Skeletal muscle satellite cell (primary cell): ENCODE data around the gene ZNF536.

Experiments used
- H3K27me3 ChIP-seq: 2 replicates; pipeline ENCODE4 v1.7.0; 2013; ENCODE audit warnings: low read length; ENCODE audit not compliant: control insufficient read depth, insufficient read depth
- H3K36me3 ChIP-seq: 2 replicates; pipeline ENCODE4 v1.7.0; 2013; ENCODE audit warnings: mild to moderate bottlenecking, control low read depth, low read length; ENCODE audit not compliant: insufficient read depth
- H3K4me1 ChIP-seq: 2 replicates; pipeline ENCODE4 v1.7.0; 2013; ENCODE audit warnings: low read length; ENCODE audit not compliant: control insufficient read depth, insufficient read depth
- H3K4me2 ChIP-seq: 2 replicates; pipeline ENCODE4 v1.7.0; 2013; ENCODE audit warnings: mild to moderate bottlenecking, low read length
- H3K4me3 ChIP-seq: 2 replicates; pipeline ENCODE4 v1.7.0; 2013; ENCODE audit warnings: low read length
- H3K9ac ChIP-seq: 2 replicates; pipeline ENCODE4 v1.7.0; 2013; ENCODE audit warnings: mild to moderate bottlenecking, low read depth, low read length, moderate library complexity
- H3K9me3 ChIP-seq: replicated peaks from 2 replicates; pipeline ENCODE4 v1.7.0; 2013; ENCODE audit warnings: mild to moderate bottlenecking, control low read depth, low read length

ZNF536 gene

DNA sequence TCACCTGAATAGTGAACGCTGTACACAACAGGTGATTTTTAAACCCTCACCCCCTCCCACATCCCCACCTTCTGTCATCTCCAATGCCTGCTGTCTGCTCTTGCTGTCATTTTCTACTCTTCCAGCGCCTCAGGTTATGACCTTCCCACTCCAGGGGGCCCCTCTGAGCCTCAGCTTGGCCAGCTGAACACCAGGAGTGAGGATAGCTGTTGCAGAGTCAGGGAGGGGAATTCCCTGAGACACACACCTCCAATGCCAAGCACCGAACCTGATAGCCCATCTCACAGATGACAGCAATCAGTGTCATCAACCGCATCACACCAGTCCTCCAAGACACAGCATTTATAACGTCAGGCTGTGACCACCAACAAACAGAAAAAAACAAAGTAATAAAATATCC, 193.5 kb downstream of the ZNF536 start:
- Histone ChIP-seq H3K4me3 (no peak overlapping the region), H3K9me3 (peaks cover 4% of the 10 kb centered on the region), H3K36me3 (no peaks in the 10 kb centered on the region), H3K9ac (no peak overlapping the region), H3K4me1 (no peaks in the 10 kb centered on the region), H3K27me3 (no peaks in the 10 kb centered on the region), H3K4me2 (no peak overlapping the region)

DNA sequence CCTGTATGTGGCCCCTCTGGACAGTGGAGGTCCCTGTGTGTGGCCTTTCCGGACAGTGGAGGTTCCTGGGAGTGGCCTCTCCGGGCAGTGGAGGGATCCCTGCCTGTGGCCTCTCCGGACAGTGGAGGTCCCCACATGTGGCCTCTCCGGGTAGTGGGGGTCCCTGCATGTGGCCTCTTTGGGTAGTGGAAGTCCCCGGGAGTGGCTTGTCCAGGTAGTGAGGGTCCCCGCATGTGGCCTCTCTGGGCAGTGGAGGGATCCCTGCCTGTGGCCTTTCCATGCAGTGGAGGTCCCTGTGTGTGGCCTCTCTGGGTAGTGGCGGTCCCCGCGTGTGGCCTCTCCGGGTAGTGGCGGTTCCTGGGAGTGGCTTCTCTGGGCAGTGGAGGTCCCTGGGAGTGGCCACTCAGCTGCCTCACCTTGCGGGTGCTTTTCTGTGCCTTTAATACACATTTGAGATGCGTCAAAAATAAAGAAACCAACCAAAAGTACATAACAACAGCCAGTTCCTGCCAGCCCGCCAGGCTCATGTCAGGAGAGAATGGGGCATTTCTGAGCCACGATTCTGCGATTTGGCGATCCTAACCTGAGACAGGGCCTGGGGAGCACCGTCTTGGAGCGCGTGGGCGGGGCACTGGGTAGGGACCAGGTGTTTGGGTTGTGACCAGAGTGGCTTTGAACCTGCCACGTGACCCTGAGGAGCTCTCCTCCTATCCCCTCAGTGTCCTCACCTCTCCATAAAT, 194.7 kb downstream of the ZNF536 start:
- Histone ChIP-seq H3K27me3 (no peaks in the 10 kb centered on the region), H3K4me1 (no peaks in the 10 kb centered on the region), H3K9ac (no peak overlapping the region), H3K9me3 (peaks cover 4% of the 10 kb centered on the region), H3K36me3 (no peaks in the 10 kb centered on the region), H3K4me2 (no peak overlapping the region), H3K4me3 (no peak overlapping the region)

DNA sequence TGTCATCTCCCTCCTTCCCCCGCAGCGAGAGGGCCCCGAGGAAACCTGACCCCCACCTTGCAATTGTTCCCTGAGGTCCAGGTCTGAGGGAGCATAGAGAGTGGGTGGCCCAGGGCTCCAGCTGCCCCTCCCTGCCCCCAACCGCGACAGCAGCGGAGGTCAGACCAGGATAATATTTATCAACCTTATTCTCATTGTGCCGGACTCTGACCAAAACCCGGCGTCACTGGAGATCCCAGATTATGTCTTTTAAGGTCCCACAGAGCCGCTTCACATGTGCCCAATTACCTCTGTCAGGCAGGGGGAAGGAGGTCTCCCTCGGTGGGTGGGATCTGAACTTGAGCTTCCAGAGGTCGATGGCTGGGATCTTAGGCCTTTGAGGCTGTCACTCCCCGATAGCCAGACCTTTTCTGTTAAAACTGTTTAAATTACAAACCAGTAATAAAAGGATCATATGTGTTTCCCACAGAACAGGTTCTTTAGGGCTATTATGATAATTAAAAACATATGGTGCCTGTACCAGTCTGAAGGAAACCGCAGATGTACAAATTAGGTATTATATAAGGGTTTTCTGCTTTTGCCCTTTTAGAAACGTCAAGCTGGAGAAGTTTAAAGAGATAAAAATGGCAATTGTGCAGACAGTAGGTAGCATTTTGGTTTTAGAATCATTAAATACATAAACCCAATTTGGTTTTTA, 195.5 kb downstream of the ZNF536 start:
- H3K9me3 ChIP-seq: peaks cover 4% of the 10 kb centered on the region
- H3K4me3 ChIP-seq: no peak overlapping the region
- H3K9ac ChIP-seq: no peak overlapping the region
- H3K27me3 ChIP-seq: no peaks in the 10 kb centered on the region
- H3K4me2 ChIP-seq: no peak overlapping the region
- H3K4me1 ChIP-seq: no peaks in the 10 kb centered on the region
- no peaks in the 10 kb centered on the region for H3K36me3 ChIP-seq

DNA sequence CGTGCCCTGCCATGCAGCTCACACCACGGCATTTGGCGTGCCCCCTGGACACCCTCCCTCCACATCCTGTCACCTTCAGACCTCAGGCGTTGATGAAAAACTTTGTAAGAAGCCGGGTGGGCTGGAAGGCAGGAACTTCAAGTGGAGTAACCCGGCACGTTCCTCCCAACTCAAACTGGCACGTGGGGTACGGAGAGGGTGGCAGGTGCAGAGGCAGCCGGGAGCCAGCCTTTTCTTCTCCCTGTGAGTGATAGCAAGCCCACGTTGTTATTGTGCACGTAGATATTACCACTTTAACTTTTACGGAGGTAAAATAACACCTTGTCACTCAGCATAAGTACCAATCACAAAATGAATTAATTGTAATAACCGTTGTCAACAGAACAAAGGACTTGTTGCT, 198.0 kb downstream of the ZNF536 start:
- Histone ChIP-seq H3K4me2 (no peak overlapping the region), H3K27me3 (no peaks in the 10 kb centered on the region), H3K4me3 (no peak overlapping the region), H3K36me3 (no peaks in the 10 kb centered on the region), H3K9ac (no peak overlapping the region), H3K9me3 (peaks cover 3% of the 10 kb centered on the region), H3K4me1 (no peaks in the 10 kb centered on the region)

DNA sequence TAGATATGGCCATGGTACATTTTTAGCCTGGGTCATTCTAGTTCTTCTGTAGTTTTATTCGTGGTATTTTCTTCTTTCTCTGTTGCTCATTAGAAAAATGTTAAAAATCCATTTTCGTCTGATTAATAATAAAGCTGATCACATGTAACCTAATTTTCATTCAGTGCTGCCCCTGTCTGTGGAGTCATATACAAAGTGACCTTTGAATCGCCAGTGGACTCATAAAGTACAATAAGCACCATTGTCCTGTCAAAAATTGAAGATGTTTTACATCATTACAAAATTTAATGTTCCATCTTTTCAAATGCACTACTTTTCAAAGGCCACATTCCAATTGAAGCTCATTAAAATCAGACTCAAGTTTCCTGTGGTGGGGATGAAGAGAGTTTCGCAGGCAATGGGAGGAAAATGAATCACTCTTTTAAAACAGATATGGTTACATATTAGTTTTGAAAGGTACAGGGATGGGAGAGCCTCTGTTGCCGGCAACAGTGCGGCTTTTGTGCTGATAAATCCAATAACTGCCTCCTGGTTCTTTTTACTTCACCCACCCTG, 205.4 kb downstream of the ZNF536 start:
- Histone ChIP-seq H3K4me2 (no peak overlapping the region), H3K27me3 (no peaks in the 10 kb centered on the region), H3K4me1 (no peaks in the 10 kb centered on the region), H3K9me3 (peaks cover 8% of the 10 kb centered on the region), H3K4me3 (no peak overlapping the region), H3K9ac (no peak overlapping the region), H3K36me3 (no peaks in the 10 kb centered on the region)

DNA sequence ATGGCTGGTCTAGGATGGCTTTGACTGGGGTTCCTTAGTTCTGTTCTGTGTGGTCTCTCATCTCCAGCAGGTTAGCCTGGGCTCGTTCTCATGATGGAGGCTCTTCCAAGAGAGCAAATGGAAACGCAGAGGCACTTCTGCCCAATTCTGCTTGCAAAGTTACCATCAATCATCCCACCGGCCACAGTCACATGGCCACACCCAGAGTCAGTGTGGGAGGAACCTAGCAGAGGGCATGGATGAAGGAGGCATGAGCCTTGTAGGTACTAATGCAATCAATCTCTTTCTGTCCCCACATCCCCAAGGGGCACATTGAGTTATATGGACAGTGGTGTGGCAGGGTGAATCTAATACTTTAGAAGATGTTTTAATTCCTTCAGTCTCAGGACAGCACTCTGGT, 207.2 kb downstream of the ZNF536 start:
- no peaks in the 10 kb centered on the region for H3K27me3 ChIP-seq
- no peak overlapping the region for H3K4me2 ChIP-seq
- H3K9ac ChIP-seq: no peak overlapping the region
- H3K9me3 ChIP-seq: peaks cover 8% of the 10 kb centered on the region
- no peak overlapping the region for H3K4me3 ChIP-seq
- no peaks in the 10 kb centered on the region for H3K36me3 ChIP-seq
- H3K4me1 ChIP-seq: no peaks in the 10 kb centered on the region

DNA sequence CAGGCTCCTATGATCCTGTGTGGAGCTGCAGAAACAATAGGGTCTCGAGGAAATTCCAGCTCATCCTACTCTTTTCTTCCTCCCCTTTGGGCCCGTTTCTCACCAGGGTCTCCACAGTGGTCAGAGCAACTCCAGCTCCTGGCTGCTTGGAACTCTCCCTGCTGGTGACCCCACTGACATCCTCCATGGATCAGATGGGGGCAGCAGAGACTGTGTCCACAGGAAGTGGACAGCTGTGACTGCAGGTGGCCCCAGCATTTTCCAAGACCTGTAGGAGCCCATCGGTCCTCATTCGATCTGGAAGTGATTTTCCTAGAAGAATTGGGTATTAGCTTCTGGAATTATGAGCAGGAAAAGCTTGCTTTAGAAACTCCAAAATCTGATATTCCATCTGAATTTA, 208.5 kb downstream of the ZNF536 start:
- H3K4me2 ChIP-seq: no peak overlapping the region
- no peaks in the 10 kb centered on the region for H3K4me1 ChIP-seq
- peaks cover 5% of the 10 kb centered on the region for H3K9me3 ChIP-seq
- no peaks in the 10 kb centered on the region for H3K27me3 ChIP-seq
- H3K9ac ChIP-seq: no peak overlapping the region
- no peak overlapping the region for H3K4me3 ChIP-seq
- no peaks in the 10 kb centered on the region for H3K36me3 ChIP-seq

DNA sequence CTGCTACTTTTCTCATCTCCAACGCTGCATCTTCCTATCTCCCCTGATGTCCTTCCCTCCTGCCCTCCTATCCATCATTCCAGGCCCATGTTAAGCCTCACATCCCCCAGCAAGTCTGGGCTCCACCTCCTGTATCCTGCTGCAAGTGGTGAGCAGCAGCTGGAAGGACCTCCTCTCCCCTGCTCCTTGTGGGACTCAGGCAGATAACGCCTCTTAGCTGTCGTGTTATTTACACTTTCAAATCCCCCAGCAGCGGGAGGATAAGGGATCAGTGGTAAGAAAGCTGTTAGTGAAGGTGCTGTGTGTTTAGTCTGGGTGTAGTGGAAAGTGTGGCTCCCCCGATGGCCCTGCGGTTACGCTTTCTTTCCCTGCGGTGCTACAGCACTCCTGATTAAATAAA, 211.9 kb downstream of the ZNF536 start:
- H3K4me2 ChIP-seq: no peak overlapping the region
- H3K4me3 ChIP-seq: no peak overlapping the region
- no peaks in the 10 kb centered on the region for H3K27me3 ChIP-seq

DNA sequence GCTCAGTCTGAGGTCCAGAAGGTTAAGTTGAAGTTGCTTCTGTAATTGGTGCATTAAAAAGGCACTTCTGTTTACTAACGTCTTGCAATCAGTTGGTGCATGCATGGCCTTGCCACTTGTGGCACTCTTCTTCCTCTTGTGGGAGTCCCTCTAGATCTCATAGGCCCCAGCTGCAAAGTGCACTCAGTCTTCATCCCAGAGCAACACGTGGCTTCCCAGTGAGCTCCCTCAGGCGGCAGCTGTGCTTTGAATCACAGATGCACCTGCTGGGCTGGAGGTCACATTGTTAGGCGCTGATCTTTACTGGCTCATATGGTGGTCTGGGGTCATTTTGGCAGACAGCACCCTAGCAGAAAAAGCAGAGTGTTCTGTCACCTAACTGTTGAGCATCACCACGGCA, 215.7 kb downstream of the ZNF536 start:
- no peaks in the 10 kb centered on the region for H3K9me3 ChIP-seq
- no peaks in the 10 kb centered on the region for H3K4me1 ChIP-seq
- no peaks in the 10 kb centered on the region for H3K36me3 ChIP-seq
- no peak overlapping the region for H3K4me3 ChIP-seq
- no peaks in the 10 kb centered on the region for H3K27me3 ChIP-seq
- no peak overlapping the region for H3K4me2 ChIP-seq
- H3K9ac ChIP-seq: no peak overlapping the region

More for the DNA sequence above, 211.9 kb downstream of the ZNF536 start:
- no peaks in the 10 kb centered on the region for H3K4me1 ChIP-seq
- H3K9me3 ChIP-seq: peaks cover 5% of the 10 kb centered on the region
- no peaks in the 10 kb centered on the region for H3K36me3 ChIP-seq
- no peak overlapping the region for H3K9ac ChIP-seq

DNA sequence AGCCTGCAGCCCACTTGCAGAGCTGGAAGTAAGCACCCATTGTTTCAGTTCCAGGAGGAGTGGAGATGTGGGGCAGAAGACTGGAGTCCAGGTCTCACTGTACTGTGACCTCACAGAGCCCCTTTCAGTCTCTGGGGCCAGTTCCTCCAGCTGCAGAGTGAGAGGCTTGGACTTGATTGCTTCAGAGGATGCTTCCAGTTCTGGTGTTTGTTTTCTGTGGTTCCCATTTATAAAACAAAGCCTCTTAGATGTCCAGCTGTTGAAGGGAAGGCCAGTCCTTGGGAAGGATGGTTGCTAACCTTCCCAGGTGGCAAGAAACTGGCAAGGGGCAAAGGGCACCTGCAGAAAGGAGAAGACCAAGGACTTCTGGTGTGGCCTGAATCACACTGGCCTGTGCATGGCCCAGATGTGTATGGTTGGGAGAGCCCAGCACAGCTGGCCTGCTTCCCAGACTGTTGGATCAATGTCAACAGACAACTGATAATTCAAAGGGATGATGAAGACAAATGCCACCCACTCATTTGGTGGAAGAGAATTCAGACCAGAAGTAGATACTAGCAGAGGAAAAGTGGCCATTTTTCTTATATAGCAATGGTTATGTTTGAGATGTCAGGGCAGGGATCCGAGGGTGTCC, 218.5 kb downstream of the ZNF536 start:
- no peaks in the 10 kb centered on the region for H3K27me3 ChIP-seq
- no peak overlapping the region for H3K4me2 ChIP-seq
- no peak overlapping the region for H3K4me3 ChIP-seq
- no peak overlapping the region for H3K9ac ChIP-seq
- H3K4me1 ChIP-seq: no peaks in the 10 kb centered on the region
- H3K9me3 ChIP-seq: no peaks in the 10 kb centered on the region
- H3K36me3 ChIP-seq: no peaks in the 10 kb centered on the region

DNA sequence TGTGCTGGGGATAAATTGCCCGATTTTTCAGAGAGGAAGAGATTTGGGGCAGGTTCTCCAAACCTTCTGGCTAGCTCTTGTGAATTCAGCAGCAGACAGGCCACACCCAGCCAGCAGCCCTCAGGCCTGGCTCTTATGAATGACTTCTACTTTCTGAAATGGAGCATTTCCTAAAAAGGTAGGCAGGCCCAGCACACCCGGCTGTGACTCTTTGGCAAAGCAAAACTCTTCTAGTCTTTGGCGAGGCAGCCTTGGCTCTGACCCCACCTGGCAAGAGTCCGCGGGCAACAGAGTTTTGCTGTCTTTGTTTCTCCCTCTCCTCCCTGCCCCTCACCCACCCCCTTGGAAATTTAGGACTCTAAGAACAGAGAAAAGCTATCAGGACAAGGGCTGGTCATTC, 221.2 kb downstream of the ZNF536 start:
- H3K4me1 ChIP-seq: no peaks in the 10 kb centered on the region
- no peaks in the 10 kb centered on the region for H3K9me3 ChIP-seq
- H3K4me3 ChIP-seq: no peak overlapping the region
- H3K4me2 ChIP-seq: no peak overlapping the region
- H3K36me3 ChIP-seq: no peaks in the 10 kb centered on the region
- no peak overlapping the region for H3K9ac ChIP-seq
- H3K27me3 ChIP-seq: no peaks in the 10 kb centered on the region
